HTERT RPE-1 (cell line): ENCODE data around the gene DHRS12.

Experiments
- in situ Hi-C: fragments of 300-500 bp; cut with MboI; formaldehyde crosslinking; loops from 4 replicates; pipeline ENCODE4 v1.14.3; 2020; ENCODE audit warnings: low sequenced_read_pairs

The DHRS12 gene

GRCh38 chr13:51828730-51829567 lies 25.0 kb upstream of the DHRS12 start:
- in situ Hi-C loops: no loop called here

GRCh38 chr13:51827254-51827653 lies 23.3 kb upstream of the DHRS12 start:
- in situ Hi-C loops: no loop called here

DNA sequence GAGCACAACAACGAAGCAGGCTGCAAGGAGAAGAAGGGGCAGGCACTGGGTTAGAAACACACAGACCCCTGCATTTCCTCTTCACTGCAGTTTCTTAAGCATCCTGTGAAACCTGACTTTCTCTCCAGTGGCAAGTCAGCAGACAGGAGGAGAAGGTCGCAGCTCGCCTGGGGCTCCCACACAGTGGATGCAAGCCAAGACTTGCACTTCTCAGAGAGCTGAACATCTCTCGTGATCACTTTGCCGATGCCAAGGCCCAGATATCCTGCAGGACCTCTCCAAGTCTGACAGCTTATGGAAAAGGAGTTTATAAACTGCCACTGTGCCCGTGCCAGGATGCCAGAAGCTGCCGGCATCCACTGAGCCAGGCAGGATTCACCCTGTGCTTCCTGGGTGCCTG lies 22.6 kb upstream of the DHRS12 start:
- in situ Hi-C loops: no loop called here

DNA sequence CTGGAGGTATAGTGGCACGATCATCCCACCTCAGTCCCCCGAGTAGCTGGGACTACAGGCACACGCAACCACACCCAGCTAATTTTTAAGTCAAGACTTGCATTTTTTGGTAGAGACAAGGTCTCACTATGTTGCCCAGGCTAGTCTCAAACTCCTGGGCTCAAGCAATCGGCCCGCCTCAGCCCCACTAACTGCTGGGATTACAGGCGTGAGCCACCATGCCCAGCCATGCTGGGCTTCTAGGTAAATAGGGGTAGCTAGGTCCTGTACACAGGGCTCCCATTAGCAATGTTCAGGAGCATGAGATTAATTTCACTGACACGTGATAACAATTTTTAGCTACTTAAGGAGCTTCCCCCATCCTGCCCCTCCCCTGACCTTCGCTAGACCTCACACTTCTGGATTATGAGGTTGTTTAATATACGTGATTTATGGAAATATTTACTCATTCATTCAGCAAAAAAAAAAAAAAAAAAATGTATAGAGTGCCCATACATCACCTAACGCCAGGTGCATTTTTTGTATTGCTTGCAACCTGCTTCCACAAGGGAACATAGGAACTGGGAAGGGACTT lies 21.8 kb upstream of the DHRS12 start:
- in situ Hi-C loops: no loop called here

- in situ Hi-C loops: no loop called here
These were observed 21.2 kb upstream of the DHRS12 start for GRCh38 chr13:51825165-51825592.

DNA sequence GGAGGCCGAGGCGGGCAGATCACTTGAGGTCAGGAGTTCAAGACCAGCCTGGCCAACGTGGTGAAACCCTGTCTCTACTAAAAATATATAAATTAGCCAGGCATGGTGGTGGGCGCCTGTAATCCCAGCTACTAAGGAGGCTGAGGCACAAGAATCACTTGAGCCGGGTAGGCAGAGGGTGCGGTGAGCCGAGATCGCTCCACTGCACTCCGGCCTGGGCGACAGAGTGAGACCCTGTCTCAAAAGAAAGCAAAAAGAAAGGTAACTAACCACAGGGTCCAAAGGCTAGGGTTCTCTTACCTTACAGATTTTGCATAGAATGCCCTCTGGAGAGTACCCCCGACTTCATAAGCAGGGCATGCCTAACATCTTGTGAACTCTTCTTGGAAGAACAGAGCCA lies 20.7 kb upstream of the DHRS12 start:
- in situ Hi-C loops: loop anchor here (25.0 kb wide), 1 partner anchor 387 kb away; no protein-coding TSS in a partner anchor

- in situ Hi-C loops: loop anchor here (25.0 kb wide), 1 partner anchor 387 kb away; no protein-coding TSS in a partner anchor
These were observed 19.9 kb upstream of the DHRS12 start for GRCh38 chr13:51823863-51824262.

- in situ Hi-C loops: loop anchor here (25.0 kb wide), 1 partner anchor 386 kb away; no protein-coding TSS in a partner anchor
These were observed 19.4 kb upstream of the DHRS12 start for GRCh38 chr13:51823359-51823758.

- in situ Hi-C loops: loop anchor here (25.0 kb wide), 1 partner anchor 385 kb away; no protein-coding TSS in a partner anchor
These were observed 18.3 kb upstream of the DHRS12 start for GRCh38 chr13:51822106-51822815.

- in situ Hi-C loops: loop anchor here (25.0 kb wide), 1 partner anchor 384 kb away; no protein-coding TSS in a partner anchor
These were observed 17.6 kb upstream of the DHRS12 start for GRCh38 chr13:51821606-51822005.

GRCh38 chr13:51820016-51820597 lies 16.1 kb upstream of the DHRS12 start:
- in situ Hi-C loops: loop anchor here (25.0 kb wide), 1 partner anchor 383 kb away; no protein-coding TSS in a partner anchor

DNA sequence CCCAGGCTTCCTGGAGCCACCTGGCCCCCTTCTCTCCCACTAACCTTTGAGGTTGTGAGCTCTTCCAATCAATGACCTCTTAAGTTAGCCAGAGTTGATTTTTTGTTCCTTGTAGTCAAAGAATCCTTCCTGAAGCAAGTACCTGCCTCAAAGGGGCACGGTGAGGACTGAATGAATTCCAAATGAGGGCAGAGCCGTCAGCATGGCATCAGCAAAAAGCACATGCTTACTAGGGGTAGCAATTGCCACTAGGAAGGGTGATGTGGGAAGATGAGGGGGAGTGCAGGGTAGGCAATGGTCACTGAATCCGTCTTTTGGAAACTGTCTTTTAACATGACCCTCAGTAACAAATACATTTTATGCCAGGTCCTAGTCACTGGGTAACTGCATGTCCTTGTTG lies 15.6 kb upstream of the DHRS12 start:
- in situ Hi-C loops: loop anchor here (25.0 kb wide), 1 partner anchor 382 kb away; no protein-coding TSS in a partner anchor

DNA sequence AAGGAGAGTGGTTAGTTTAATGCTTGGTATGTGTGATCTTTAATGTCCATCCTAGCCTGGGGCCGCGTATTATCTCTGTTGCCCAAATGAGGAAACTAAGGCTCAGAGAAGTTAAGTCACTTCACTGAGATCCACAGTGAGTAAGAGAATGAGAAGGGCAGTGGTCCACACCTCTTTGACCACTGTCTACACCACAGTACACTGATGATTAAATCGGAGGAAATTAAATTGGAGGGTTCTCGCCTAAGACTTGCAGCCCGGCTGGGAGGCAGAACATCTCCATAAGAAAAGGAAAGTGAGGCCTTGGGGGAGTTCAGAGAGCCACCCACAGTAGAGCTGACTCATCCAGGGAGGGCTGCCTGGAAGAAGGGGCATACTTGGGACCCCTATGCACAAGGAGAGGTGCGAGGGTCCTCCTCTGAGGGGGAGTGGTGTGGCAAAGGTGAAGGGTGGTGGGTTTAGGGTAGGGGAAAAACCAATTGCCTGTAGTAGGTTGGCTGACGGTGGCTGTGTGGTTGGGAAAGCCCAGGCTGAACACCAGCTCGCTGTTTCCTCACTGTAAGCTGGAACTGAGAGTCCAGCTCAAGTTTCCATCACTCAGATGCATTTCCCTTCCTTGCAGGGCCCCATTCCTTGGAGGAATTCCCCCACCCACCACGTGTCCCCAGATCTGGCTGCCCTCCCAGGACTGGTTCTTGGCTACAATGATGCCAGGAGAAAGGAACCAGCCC lies 15.0 kb upstream of the DHRS12 start:
- in situ Hi-C loops: loop anchor here (25.0 kb wide), 1 partner anchor 382 kb away; no protein-coding TSS in a partner anchor

DNA sequence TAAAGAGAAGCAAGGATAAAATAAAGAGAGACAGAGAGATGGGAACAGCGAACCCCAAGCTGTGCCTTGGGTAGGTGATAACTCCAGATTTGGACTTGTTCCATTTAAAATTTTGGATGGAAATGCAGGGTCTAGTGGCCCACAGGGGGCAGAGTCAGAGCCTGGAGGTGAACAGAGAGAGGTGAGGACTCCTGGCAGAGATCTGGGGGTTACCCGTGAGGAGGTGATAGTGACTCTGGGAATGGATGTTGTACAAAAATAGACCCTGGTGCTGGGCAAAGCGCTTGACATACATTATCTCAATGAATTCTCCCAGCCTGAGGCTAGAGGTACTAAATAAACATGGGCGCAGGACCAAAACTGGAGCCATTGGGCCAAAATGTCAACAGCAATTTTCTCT lies 14.3 kb upstream of the DHRS12 start:
- in situ Hi-C loops: loop anchor here (25.0 kb wide), 1 partner anchor 381 kb away; no protein-coding TSS in a partner anchor

DNA sequence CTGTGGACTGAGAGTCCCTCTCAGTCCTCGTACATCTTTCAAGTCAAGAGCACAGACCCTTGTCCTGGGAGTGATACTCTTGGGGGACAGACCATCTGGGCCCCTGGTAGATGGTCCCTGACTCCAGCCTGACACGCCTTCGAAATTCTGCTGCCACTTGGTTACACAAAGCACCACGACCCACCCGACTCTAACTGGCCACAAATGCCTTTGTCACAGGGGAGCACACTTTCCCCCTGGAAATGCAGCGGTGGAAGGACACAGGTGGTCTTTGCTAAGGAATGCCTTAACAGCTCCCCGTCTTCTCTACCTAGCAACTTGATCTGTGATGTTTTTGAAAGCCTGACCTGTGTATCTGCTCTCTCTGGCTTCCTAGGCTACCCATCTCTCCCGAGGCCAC lies 13.8 kb upstream of the DHRS12 start:
- in situ Hi-C loops: loop anchor here (25.0 kb wide), 1 partner anchor 380 kb away; no protein-coding TSS in a partner anchor

DNA sequence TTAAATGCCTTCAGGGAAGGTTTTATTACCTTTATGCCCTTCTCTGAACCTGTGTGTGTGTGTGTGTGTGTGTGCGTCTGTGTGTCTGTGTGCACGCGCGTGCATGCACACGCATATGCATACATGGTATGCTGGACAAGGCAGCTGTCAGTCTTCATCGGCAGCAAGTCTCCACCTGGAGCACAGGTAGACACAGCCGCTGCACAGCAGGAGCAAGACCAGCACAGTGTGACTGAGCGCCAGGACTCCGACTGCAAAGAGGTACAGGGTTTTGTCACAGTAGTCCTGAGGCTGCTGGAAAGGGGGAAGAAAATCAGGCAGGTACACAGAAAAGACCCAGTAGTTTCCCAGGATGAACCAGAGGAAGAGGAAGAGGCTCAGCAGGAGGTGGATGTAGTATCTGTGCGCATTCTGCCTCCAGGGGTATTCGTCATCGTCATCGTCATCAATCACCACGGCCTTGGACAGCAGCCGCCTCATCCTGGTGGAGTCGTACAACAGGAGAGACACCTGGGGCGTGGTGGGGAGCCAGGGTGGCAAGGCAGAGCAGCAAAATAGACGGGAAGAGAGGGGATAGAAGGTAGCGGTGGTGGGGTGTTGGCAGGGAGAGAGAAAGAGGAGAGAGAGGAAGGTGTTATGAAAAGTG lies 12.8 kb upstream of the DHRS12 start:
- in situ Hi-C loops: loop anchor here (25.0 kb wide), 1 partner anchor 379 kb away; no protein-coding TSS in a partner anchor

- in situ Hi-C loops: loop anchor here (25.0 kb wide), 1 partner anchor 379 kb away; no protein-coding TSS in a partner anchor
These were observed 11.9 kb upstream of the DHRS12 start for GRCh38 chr13:51815848-51816247.

DNA sequence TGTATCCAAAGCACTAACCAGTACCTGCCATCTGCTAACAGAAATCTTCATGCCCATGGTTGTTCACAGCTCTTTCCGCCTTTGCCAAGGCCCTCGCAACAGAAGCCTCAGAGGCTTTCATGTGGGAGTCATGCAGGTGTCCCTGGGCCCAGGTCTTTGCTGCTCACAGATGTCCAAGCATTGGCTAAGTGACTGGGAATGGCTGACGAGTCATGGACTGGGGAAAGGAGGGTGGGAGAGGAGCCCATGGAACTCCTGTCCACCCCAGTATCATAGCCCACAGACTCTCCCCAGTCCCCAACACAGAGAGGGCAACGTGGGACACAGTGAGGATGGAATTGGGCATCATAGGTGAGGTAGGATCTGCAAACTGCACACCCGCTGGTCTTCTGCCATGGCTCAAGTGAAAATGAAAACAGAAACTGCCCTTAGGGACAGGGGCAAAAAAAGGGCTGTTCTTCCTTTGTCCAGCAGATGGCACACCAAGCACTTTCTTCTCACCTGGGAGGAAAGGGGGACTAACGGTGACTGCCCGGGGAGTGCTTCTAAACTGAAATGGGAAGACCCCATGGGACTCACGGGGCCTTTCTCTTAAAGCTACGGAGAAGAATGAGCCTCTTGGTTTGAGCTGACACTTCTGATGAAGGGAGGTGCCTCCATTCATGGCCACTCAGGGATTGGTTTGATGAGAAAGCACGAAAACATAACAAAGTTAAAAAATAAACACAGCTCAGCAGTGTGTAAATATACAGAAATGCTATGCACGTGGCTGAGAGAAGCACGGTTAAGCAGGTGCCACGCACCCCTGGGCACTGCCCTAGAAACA lies 11.1 kb upstream of the DHRS12 start:
- in situ Hi-C loops: loop anchor here (25.0 kb wide), 1 partner anchor 378 kb away; no protein-coding TSS in a partner anchor
